SK-N-SH treated with all-trans-retinoic acid at 6 μM for 48 hours (cell line): ENCODE data around the gene PRAF2.

ENCODE experiments used
- ZFP3 ChIP-seq: fragments of 250-450 bp; sonication (Bioruptor Pico); IDR thresholded peaks from 2 replicates; pipeline ENCODE4 v1.5.0; 2020; ENCODE audit warnings: mild to moderate bottlenecking, moderate library complexity
- ZNF565 ChIP-seq: fragments of 450-650 bp; formaldehyde crosslinking; conservative IDR thresholded peaks from 2 replicates; pipeline ENCODE4 v1.5.0; 2020; ENCODE audit warnings: low read depth, mild to moderate bottlenecking, moderate library complexity
- TF ChIP-seq, protein P1 (sequence below): fragments of 250-450 bp; sonication (Bioruptor Pico); IDR thresholded peaks from 2 replicates; pipeline ENCODE4 v1.5.1; 2021; ENCODE audit warnings: mild to moderate bottlenecking, moderate library complexity

DNA sequence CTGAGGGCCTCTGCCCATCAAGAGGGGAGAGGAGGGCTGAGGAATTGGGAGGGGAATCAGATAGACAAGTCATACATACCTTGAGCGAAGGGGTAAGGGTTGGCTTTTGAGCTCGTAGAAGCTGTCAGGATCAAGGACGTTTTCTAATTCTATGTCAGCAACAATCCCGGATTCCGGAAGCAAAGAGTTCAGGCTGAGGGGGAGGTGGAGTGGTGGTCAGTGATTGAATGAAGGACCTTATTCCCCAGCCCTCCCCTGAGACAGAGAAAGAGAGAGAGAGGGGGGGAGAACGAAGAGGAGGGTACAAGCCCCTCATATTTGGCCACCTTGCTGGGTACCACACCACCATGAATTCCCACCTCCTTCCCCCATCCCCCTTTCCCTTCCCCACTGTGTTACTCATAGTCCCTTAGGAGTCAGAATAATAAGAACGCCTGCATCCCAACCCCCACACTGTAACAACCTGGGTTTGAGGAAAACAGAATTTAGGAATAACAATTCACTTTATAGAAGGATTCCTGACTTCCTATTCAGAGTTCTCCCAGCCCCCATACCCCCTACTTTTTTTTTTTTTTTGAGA is 33.3 kb downstream of the PRAF2 start:
- TF ChIP-seq, protein P1, sequence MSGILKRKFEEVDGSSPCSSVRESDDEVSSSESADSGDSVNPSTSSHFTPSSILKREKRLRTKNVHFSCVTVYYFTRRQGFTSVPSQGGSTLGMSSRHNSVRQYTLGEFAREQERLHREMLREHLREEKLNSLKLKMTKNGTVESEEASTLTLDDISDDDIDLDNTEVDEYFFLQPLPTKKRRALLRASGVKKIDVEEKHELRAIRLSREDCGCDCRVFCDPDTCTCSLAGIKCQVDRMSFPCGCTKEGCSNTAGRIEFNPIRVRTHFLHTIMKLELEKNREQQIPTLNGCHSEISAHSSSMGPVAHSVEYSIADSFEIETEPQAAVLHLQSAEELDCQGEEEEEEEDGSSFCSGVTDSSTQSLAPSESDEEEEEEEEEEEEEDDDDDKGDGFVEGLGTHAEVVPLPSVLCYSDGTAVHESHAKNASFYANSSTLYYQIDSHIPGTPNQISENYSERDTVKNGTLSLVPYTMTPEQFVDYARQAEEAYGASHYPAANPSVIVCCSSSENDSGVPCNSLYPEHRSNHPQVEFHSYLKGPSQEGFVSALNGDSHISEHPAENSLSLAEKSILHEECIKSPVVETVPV (CRISPR knock-in tag): no peak
- TF ChIP-seq ZFP3 (CRISPR knock-in tag): no peak
- no peak for TF ChIP-seq ZNF565 (CRISPR knock-in tag)
